OCI-LY3 (cell line): ENCODE results near the gene ZNF593OS.

ENCODE experiments used
- H2AFZ ChIP-seq: fragments of 200-600, 300-600 bp; shearing (Covaris generic); 2 replicates; pipeline ENCODE4 v1.6.0; 2014; ENCODE audit warnings: antibody characterized with exemption, low read depth, low read length
- H3K27ac ChIP-seq: fragments of 200-600, 300-600 bp; sonication (generic); 2 replicates; pipeline ENCODE4 v1.5.1; 2014; ENCODE audit warnings: mild to moderate bottlenecking, low read length, moderate library complexity, mixed read lengths
- H3K27me3 ChIP-seq: fragments of 200-600, 300-600 bp; sonication (generic); 2 replicates; pipeline ENCODE4 v1.6.1; 2014; ENCODE audit warnings: low read depth, low read length, mixed read lengths
- H3K36me3 ChIP-seq: fragments of 200-600, 300-600 bp; sonication (generic); replicated peaks from 2 replicates; pipeline ENCODE3; 2014; ENCODE audit warnings: low read depth, low read length, mixed read lengths
- H3K4me1 ChIP-seq: fragments of 300-600, 200-600 bp; sonication (generic); 2 replicates; pipeline ENCODE4 v1.6.1; 2014; ENCODE audit warnings: low read length, mixed read lengths
- H3K4me2 ChIP-seq: fragments of 200-600, 300-600 bp; sonication (generic); 2 replicates; pipeline ENCODE4 v1.6.1; 2014; ENCODE audit warnings: low read length, mixed read lengths
- H3K4me3 ChIP-seq: fragments of 300-600, 200-600 bp; sonication (generic); 2 replicates; pipeline ENCODE4 v1.5.1; 2014; ENCODE audit warnings: antibody characterized with exemption, mild to moderate bottlenecking, low read length, moderate library complexity
- H3K79me2 ChIP-seq: fragments of 300-600, 200-600 bp; shearing (Covaris generic); 2 replicates; pipeline ENCODE4 v1.6.1; 2014; ENCODE audit warnings: mild to moderate bottlenecking, low read length, mixed read lengths
- H3K9ac ChIP-seq: fragments of 300-600, 200-600 bp; shearing (Covaris generic); 2 replicates; pipeline ENCODE4 v1.6.0; 2014; ENCODE audit warnings: mild to moderate bottlenecking, low read length, moderate library complexity
- H3K9me3 ChIP-seq: fragments of 200-600, 300-600 bp; shearing (Covaris generic); 2 replicates; pipeline ENCODE4 v1.6.1; 2014; ENCODE audit warnings: low read length, mixed read lengths; ENCODE audit not compliant: insufficient read depth
- H4K20me1 ChIP-seq: fragments of 200-600, 300-600 bp; sonication (generic); 2 replicates; pipeline ENCODE4 v1.6.1; 2016; ENCODE audit warnings: low read length, mixed read lengths; ENCODE audit not compliant: insufficient read depth
- EZH2phosphoT487 ChIP-seq: fragments of 200-600 bp; shearing (Covaris generic); IDR thresholded peaks from 2 replicates; pipeline ENCODE4 v1.6.1; 2018; ENCODE audit warnings: antibody characterized with exemption, mixed run types, low read depth
- TF ChIP-seq, protein P1 (sequence below): fragments of 200-600, 300-600 bp; sonication (generic); IDR thresholded peaks from 2 replicates; pipeline ENCODE4 v1.5.1; 2014; ENCODE audit warnings: antibody characterized with exemption, low read length, low read depth

ZNF593OS gene

DNA sequence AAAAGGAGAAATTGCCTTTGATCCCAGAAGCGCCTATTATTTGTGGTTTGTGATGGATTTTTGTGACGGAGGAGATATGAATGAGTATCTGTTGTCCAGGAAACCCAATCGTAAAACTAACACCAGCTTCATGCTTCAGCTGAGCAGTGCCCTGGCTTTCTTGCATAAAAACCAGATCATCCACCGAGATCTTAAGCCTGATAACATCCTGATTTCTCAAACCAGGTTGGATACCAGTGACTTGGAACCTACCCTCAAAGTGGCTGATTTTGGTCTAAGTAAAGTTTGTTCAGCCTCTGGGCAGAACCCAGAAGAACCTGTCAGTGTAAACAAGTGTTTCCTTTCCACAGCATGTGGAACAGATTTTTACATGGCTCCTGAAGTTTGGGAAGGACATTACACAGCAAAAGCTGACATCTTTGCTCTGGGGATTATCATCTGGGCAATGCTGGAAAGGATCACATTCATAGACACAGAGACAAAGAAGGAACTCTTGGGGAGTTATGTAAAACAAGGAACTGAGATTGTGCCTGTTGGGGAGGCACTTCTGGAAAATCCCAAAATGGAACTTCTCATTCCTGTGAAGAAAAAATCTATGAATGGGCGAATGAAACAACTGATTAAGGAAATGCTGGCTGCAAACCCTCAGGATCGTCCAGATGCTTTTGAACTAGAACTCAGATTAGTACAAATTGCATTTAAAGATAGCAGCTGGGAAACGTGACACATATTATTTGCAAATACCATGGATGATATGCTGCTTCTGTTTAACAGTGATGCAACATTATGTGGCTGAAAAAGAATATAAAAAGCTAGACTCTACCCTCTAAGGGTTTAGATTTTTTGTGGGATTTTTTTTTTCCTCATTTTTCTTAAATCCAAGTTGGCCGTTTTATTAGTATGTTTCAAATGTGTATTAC, 49.5 kb downstream of the ZNF593OS start:
- TF ChIP-seq, protein P1, sequence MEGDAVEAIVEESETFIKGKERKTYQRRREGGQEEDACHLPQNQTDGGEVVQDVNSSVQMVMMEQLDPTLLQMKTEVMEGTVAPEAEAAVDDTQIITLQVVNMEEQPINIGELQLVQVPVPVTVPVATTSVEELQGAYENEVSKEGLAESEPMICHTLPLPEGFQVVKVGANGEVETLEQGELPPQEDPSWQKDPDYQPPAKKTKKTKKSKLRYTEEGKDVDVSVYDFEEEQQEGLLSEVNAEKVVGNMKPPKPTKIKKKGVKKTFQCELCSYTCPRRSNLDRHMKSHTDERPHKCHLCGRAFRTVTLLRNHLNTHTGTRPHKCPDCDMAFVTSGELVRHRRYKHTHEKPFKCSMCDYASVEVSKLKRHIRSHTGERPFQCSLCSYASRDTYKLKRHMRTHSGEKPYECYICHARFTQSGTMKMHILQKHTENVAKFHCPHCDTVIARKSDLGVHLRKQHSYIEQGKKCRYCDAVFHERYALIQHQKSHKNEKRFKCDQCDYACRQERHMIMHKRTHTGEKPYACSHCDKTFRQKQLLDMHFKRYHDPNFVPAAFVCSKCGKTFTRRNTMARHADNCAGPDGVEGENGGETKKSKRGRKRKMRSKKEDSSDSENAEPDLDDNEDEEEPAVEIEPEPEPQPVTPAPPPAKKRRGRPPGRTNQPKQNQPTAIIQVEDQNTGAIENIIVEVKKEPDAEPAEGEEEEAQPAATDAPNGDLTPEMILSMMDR = no peak
- no peak for TF ChIP-seq EZH2phosphoT487
- H3K79me2 ChIP-seq = no peaks in the 10 kb centered on the region

DNA sequence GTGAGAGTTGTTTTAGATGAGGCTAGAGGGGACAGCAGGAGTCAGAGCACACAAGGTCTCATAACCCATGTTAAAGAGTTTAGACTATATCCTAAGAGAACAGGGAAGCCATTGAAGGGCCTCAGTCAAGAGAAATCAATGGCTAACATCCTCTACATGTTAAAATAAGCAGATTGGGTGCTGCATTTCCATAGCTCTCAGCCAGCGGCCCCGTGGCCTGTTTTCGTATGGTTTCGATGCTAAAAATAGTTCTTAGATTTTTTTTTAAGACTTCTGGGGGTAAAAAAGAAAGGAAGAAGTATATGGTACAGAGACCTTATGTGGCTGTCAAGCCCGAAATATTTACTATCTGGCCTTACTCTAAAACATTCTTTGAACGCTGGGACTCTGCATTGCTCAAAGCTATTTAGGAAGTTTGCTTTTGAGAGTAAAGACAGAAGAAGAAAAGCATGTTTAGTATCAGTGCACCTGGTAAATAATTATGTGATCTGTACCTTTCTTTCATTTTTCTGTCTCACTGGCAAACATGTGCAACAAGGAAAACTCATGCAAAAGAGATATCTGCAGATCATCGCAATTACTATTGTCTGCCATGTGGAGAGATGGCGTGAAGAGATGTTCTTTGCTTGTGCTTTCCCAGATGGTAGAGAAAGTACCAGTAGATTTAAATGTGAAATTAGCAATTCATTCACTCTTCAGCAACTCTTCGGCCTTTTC, 51.6 kb downstream of the ZNF593OS start:
- Histone ChIP-seq H3K9me3 (no peaks in the 10 kb centered on the region), H3K9ac (no peak overlapping the region), H3K4me2 (no peak overlapping the region), H3K79me2 (no peaks in the 10 kb centered on the region), H3K27ac (no peak overlapping the region), H4K20me1 (no peaks in the 10 kb centered on the region), H3K4me3 (no peak overlapping the region), H2AFZ (no peak overlapping the region), H3K4me1 (peaks cover 5% of the 10 kb centered on the region; the same call in 1 of the 2 replicates), H3K36me3 (peaks cover 6% of the 10 kb centered on the region), H3K27me3 (no peaks in the 10 kb centered on the region)
- TF ChIP-seq, protein P1 = no peak
- TF ChIP-seq EZH2phosphoT487 = no peak

More for the DNA sequence above, 49.5 kb downstream of the ZNF593OS start:
- Histone ChIP-seq H2AFZ (no peak overlapping the region), H3K4me1 (peaks cover 5% of the 10 kb centered on the region; the same call in 1 of the 2 replicates), H3K9ac (no peak overlapping the region), H3K27ac (no peak overlapping the region), H3K36me3 (peaks cover 6% of the 10 kb centered on the region), H3K9me3 (no peaks in the 10 kb centered on the region), H3K4me3 (no peak overlapping the region), H4K20me1 (no peaks in the 10 kb centered on the region), H3K4me2 (no peak overlapping the region), H3K27me3 (no peaks in the 10 kb centered on the region)
